Prostate gland (tissue), 2 donors: ENCODE measurements around the gene IL36RN.

ENCODE experiments used
- POLR2A ChIP-seq: fragments of 450-650 bp; IDR thresholded peaks from one replicate; pipeline ENCODE4 v1.6.1; 2016; ENCODE audit warnings: antibody characterized with exemption, mild to moderate bottlenecking
- TF ChIP-seq, protein P1 (sequence below), 4 experiments: fragments of 200-600 bp in 2 of 4; fragments of 450-650 bp in 2 of 4; sonication (generic) in 2 of 4; IDR thresholded peaks; 1 replicate in 3 of 4; 2 replicates in 1 of 4; pipeline ENCODE4 v1.5.1; 2016 to 2019; ENCODE audit warnings: antibody characterized with exemption in 4 of 4, mild to moderate bottlenecking in 2 of 4, moderate library complexity in 2 of 4

GRCh38 chr2:113103277-113103676, 44.3 kb downstream of the IL36RN start:
- TF ChIP-seq, protein P1, sequence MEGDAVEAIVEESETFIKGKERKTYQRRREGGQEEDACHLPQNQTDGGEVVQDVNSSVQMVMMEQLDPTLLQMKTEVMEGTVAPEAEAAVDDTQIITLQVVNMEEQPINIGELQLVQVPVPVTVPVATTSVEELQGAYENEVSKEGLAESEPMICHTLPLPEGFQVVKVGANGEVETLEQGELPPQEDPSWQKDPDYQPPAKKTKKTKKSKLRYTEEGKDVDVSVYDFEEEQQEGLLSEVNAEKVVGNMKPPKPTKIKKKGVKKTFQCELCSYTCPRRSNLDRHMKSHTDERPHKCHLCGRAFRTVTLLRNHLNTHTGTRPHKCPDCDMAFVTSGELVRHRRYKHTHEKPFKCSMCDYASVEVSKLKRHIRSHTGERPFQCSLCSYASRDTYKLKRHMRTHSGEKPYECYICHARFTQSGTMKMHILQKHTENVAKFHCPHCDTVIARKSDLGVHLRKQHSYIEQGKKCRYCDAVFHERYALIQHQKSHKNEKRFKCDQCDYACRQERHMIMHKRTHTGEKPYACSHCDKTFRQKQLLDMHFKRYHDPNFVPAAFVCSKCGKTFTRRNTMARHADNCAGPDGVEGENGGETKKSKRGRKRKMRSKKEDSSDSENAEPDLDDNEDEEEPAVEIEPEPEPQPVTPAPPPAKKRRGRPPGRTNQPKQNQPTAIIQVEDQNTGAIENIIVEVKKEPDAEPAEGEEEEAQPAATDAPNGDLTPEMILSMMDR (IDR thresholded peaks at IDR 0.05): no peak
- TF ChIP-seq POLR2A: no peak
